ENCODE results near the gene CD70.

GRCh38 chr19:6540918-6541689 lies 49.8 kb downstream of the CD70 start:
- no peak for TF ChIP-seq EZH2 (IDR thresholded peaks at IDR 0.05; ENCODE audit: low read length, missing control alignments)
- TF ChIP-seq, protein P1, sequence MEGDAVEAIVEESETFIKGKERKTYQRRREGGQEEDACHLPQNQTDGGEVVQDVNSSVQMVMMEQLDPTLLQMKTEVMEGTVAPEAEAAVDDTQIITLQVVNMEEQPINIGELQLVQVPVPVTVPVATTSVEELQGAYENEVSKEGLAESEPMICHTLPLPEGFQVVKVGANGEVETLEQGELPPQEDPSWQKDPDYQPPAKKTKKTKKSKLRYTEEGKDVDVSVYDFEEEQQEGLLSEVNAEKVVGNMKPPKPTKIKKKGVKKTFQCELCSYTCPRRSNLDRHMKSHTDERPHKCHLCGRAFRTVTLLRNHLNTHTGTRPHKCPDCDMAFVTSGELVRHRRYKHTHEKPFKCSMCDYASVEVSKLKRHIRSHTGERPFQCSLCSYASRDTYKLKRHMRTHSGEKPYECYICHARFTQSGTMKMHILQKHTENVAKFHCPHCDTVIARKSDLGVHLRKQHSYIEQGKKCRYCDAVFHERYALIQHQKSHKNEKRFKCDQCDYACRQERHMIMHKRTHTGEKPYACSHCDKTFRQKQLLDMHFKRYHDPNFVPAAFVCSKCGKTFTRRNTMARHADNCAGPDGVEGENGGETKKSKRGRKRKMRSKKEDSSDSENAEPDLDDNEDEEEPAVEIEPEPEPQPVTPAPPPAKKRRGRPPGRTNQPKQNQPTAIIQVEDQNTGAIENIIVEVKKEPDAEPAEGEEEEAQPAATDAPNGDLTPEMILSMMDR (conservative IDR thresholded peaks at IDR 0.05 in 1 of 2, IDR thresholded peaks at IDR 0.05 in 1 of 2; ENCODE audit: low read depth in 1 of 2, low read length in 2 of 2), result no peak

Data from fibroblast of lung (primary cell).